ENCODE measurements around the gene PLXNC1. TPM values are rescaled to one million over a fixed set of nuclear protein-coding genes. Genes with fewer than 3 reads are reported as not detected.

PLXNC1 gene
- polyA plus RNA-seq, 1 donor (not counting 4 experiments of a cell fraction or from before 2014, with no cell fraction given) = 0.17 TPM

DNA sequence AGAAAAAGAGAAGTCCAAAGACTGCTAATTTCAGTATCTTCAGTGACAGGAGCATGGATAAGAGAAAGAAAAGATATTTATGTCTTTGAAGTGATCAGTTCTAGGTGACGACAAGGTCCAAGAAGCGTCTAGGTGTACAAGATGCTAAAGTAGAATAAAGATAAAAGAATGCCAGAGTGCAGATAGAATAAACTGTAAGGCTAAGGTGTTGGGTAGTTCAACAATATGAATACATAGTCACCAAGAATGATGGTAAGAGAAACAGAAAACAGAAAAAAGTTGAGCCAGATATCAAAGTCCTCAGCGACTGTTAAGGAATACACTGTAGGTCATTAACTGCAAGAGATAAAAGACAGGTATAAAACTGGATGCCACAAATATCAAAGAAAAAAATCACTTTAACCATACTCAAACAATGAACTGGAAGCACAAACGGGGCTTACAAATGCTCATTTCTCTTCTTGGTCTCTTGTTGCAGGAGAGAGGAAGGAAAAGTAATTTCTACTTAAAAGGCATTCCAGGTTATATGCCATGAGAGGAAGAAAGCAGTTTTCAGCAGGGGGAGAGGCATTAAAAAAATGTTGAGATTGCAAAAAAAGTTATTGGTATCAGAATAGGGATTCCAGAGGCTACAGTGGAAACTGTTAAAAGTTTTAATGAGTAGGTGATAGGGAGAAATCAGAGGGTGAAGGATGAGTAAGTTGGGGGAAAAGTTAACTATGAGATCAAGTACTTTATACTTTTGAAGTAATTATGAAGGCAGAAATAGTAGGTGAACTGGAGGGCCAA lies 189.8 kb downstream of the PLXNC1 start:
- Histone ChIP-seq H3K79me2 (ENCODE audit: control insufficient read depth, insufficient read depth, low read length) (no peaks in the 10 kb centered on the region), H3K27me3 (ENCODE audit: control insufficient read depth, extremely low read depth, insufficient read depth, low read length) (no peaks in the 10 kb centered on the region), H3K27ac (ENCODE audit: control insufficient read depth, insufficient read depth, low read length) (no peak overlapping the region), H3K4me3 (ENCODE audit: control insufficient read depth in 2 of 3, extremely low read depth in 1 of 3, insufficient read depth in 2 of 3, low read depth in 1 of 3, low read length in 3 of 3) (no peak overlapping the region), H3K4me1 (ENCODE audit: control insufficient read depth, extremely low read depth, insufficient read depth, low read length) (no peaks in the 10 kb centered on the region), H2AFZ (ENCODE audit: control insufficient read depth, low read length) (no peak overlapping the region), H3K9me1 (ENCODE audit: control insufficient read depth, extremely low read depth, insufficient read depth, low read length) (no peaks in the 10 kb centered on the region), H3K9me3 (ENCODE audit: control insufficient read depth, low read depth, low read length) (no peaks in the 10 kb centered on the region), H3K4me2 (ENCODE audit: control insufficient read depth, extremely low read depth, insufficient read depth, low read depth, low read length) (no peak overlapping the region), H3K9ac (ENCODE audit: control insufficient read depth, extremely low read depth, insufficient read depth, low read length) (no peak overlapping the region), H3K36me3 (ENCODE audit: control insufficient read depth in 2 of 2, extremely low read depth in 1 of 2, insufficient read depth in 2 of 2, low read length in 2 of 2) (no peaks in the 10 kb centered on the region), H4K20me1 (ENCODE audit: control insufficient read depth, extremely low read depth, insufficient read depth, low read length) (no peaks in the 10 kb centered on the region)
- DNase-seq (ENCODE audit: low read depth, low spot score) (no peak), FAIRE-seq (no peak)
- TF ChIP-seq, protein P1, sequence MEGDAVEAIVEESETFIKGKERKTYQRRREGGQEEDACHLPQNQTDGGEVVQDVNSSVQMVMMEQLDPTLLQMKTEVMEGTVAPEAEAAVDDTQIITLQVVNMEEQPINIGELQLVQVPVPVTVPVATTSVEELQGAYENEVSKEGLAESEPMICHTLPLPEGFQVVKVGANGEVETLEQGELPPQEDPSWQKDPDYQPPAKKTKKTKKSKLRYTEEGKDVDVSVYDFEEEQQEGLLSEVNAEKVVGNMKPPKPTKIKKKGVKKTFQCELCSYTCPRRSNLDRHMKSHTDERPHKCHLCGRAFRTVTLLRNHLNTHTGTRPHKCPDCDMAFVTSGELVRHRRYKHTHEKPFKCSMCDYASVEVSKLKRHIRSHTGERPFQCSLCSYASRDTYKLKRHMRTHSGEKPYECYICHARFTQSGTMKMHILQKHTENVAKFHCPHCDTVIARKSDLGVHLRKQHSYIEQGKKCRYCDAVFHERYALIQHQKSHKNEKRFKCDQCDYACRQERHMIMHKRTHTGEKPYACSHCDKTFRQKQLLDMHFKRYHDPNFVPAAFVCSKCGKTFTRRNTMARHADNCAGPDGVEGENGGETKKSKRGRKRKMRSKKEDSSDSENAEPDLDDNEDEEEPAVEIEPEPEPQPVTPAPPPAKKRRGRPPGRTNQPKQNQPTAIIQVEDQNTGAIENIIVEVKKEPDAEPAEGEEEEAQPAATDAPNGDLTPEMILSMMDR (optimal IDR thresholded peaks at IDR 0.05 in 1 of 3, IDR thresholded peaks at IDR 0.05 in 1 of 3, conservative IDR thresholded peaks at IDR 0.05 in 1 of 3; ENCODE audit: extremely low read depth in 1 of 3, insufficient read depth in 2 of 3, low read length in 3 of 3) = no peak
- TF ChIP-seq EZH2 (IDR thresholded peaks at IDR 0.05; ENCODE audit: low read length) = no peak
- dilution Hi-C loops (cut with MboI; ENCODE audit: extremely low pct_ligation_motif_present, low sequenced_read_pairs) = no loop called here

DNA sequence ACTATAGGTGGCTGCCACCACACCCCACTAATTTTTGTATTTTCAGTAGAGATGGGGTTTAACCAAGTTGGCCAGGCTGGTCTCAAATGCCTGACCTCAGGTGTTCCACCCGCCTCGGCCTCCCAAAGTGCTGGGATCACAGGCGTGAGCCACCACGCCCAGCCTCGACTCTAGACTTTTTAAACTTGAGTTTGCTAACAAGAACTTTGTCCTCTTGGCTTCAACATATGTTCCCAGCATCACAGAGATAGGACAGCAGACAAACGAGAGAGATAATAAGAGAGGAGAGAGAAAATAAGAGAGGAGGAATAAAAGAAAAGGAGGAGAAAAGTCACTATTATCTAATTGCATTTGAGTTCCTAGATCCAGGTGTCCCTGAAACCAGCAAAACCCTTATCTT lies 192.2 kb downstream of the PLXNC1 start:
- Histone ChIP-seq H3K27me3 (ENCODE audit: control insufficient read depth, extremely low read depth, insufficient read depth, low read length) (no peaks in the 10 kb centered on the region), H3K9me3 (ENCODE audit: control insufficient read depth, low read depth, low read length) (no peaks in the 10 kb centered on the region), H3K27ac (ENCODE audit: control insufficient read depth, insufficient read depth, low read length) (no peak overlapping the region), H3K4me1 (ENCODE audit: control insufficient read depth, extremely low read depth, insufficient read depth, low read length) (no peaks in the 10 kb centered on the region), H4K20me1 (ENCODE audit: control insufficient read depth, extremely low read depth, insufficient read depth, low read length) (no peaks in the 10 kb centered on the region), H2AFZ (ENCODE audit: control insufficient read depth, low read length) (no peak overlapping the region), H3K4me2 (ENCODE audit: control insufficient read depth, extremely low read depth, insufficient read depth, low read depth, low read length) (no peak overlapping the region), H3K9me1 (ENCODE audit: control insufficient read depth, extremely low read depth, insufficient read depth, low read length) (no peaks in the 10 kb centered on the region), H3K9ac (ENCODE audit: control insufficient read depth, extremely low read depth, insufficient read depth, low read length) (no peak overlapping the region), H3K36me3 (ENCODE audit: control insufficient read depth in 2 of 2, extremely low read depth in 1 of 2, insufficient read depth in 2 of 2, low read length in 2 of 2) (no peaks in the 10 kb centered on the region), H3K4me3 (ENCODE audit: control insufficient read depth in 2 of 3, extremely low read depth in 1 of 3, insufficient read depth in 2 of 3, low read depth in 1 of 3, low read length in 3 of 3) (no peak overlapping the region), H3K79me2 (ENCODE audit: control insufficient read depth, insufficient read depth, low read length) (no peaks in the 10 kb centered on the region)
- DNase-seq (ENCODE audit: low read depth, low spot score) (no peak), FAIRE-seq (no peak)
- dilution Hi-C loops (cut with MboI; ENCODE audit: extremely low pct_ligation_motif_present, low sequenced_read_pairs) = no loop called here
- TF ChIP-seq EZH2 (IDR thresholded peaks at IDR 0.05; ENCODE audit: low read length) = no peak
- TF ChIP-seq, protein P1 (optimal IDR thresholded peaks at IDR 0.05 in 1 of 3, IDR thresholded peaks at IDR 0.05 in 1 of 3, conservative IDR thresholded peaks at IDR 0.05 in 1 of 3; ENCODE audit: extremely low read depth in 1 of 3, insufficient read depth in 2 of 3, low read length in 3 of 3) = no peak
